Measurements from ENCODE around the gene TPBGL. TPM values are rescaled to one million over a fixed set of nuclear protein-coding genes. Genes with fewer than 3 reads are reported as not detected.

Gene TPBGL
- total and polyA plus RNA-seq, 10 donors: 0.10 to 0.59 (median 0.16) TPM; not detected in 3

- DNase-seq: no peak
- intact Hi-C loops (cut with DNase I; ENCODE audit: low total_unique reads): loop anchor here (5.0 kb wide), 1 partner anchor 63 kb away; no protein-coding TSS in a partner anchor
- WGBS, 5 donors: 78 to 88% (median 85%) methylated on average over 5 of the region's 5 CpGs
- H3K4me1 ChIP-seq: peaks cover 0 to 8% (median 0%) of the 10 kb centered on the region in 6 donors
- no peak for TF ChIP-seq CTCF (IDR thresholded peaks at IDR 0.05 in 8 of 11, conservative IDR thresholded peaks at IDR 0.05 in 3 of 11)
- no peak for TF ChIP-seq POLR2AphosphoS5 (IDR thresholded peaks at IDR 0.05)
- no peak for TF ChIP-seq POLR2A (IDR thresholded peaks at IDR 0.05)
- no peak overlapping the region for H3K4me3 ChIP-seq
- no peak overlapping the region for H3K27ac ChIP-seq
- peaks cover 0 to 12% (median 0%) of the 10 kb centered on the region in 6 donors for H3K36me3 ChIP-seq
- H3K27me3 ChIP-seq (replicated peaks in 1 of 7): peaks cover 0 to 17% (median 0%) of the 10 kb centered on the region in 7 donors
- H3K9me3 ChIP-seq: no peaks in the 10 kb centered on the region
Observed at GRCh38 chr11:75205564-75206020, 35.0 kb upstream of the TPBGL start.

- no peak overlapping the region for H3K27ac ChIP-seq
- TF ChIP-seq POLR2AphosphoS5 (IDR thresholded peaks at IDR 0.05) (no peak), POLR2A (IDR thresholded peaks at IDR 0.05) (no peak), CTCF (IDR thresholded peaks at IDR 0.05 in 8 of 11, conservative IDR thresholded peaks at IDR 0.05 in 3 of 11) (no peak)
- intact Hi-C loops (cut with DNase I; ENCODE audit: low total_unique reads): loop anchor here (5.0 kb wide), 1 partner anchor 66 kb away; no protein-coding TSS in a partner anchor
- no peak for DNase-seq
- 14 to 30% (median 22%) methylated on average over 2 of the region's 2 CpGs for WGBS, 5 donors
- no peaks in the 10 kb centered on the region for H3K36me3 ChIP-seq
- H3K4me1 ChIP-seq: peaks cover 0 to 8% (median 0%) of the 10 kb centered on the region in 6 donors
- H3K4me3 ChIP-seq: no peak overlapping the region
- no peaks in the 10 kb centered on the region for H3K9me3 ChIP-seq
- H3K27me3 ChIP-seq (replicated peaks in 1 of 7): peaks cover 0 to 29% (median 0%) of the 10 kb centered on the region in 7 donors
Observed at GRCh38 chr11:75208446-75208845, 32.1 kb upstream of the TPBGL start.

- WGBS, 5 donors: 85 to 86% (median 86%) methylated on average over 5 of the region's 5 CpGs
- Histone ChIP-seq H3K4me3 (no peak overlapping the region), H3K27me3 (replicated peaks in 1 of 7) (peaks cover 0 to 52% (median 0%) of the 10 kb centered on the region in 7 donors), H3K36me3 (no peaks in the 10 kb centered on the region), H3K4me1 (peaks cover 0 to 8% (median 0%) of the 10 kb centered on the region in 6 donors), H3K9me3 (no peaks in the 10 kb centered on the region), H3K27ac (no peak overlapping the region)
- intact Hi-C loops (cut with DNase I; ENCODE audit: low total_unique reads): no loop called here
- TF ChIP-seq POLR2A (IDR thresholded peaks at IDR 0.05): no peak
- TF ChIP-seq CTCF (IDR thresholded peaks at IDR 0.05 in 8 of 11, conservative IDR thresholded peaks at IDR 0.05 in 3 of 11): no peak
- TF ChIP-seq POLR2AphosphoS5 (IDR thresholded peaks at IDR 0.05): no peak
- DNase-seq: no peak
Observed at GRCh38 chr11:75212411-75212810, 28.2 kb upstream of the TPBGL start.

GRCh38 chr11:75214411-75214821 is 26.2 kb upstream of the TPBGL start:
- TF ChIP-seq CTCF (IDR thresholded peaks at IDR 0.05 in 8 of 11, conservative IDR thresholded peaks at IDR 0.05 in 3 of 11) (peak in 1 of 11 experiments; percentile 12), POLR2A (IDR thresholded peaks at IDR 0.05) (no peak)
- H3K36me3 ChIP-seq: no peaks in the 10 kb centered on the region
- no peak overlapping the region for H3K4me3 ChIP-seq
- no peak overlapping the region for H3K27ac ChIP-seq
- intact Hi-C loops (cut with DNase I; ENCODE audit: low total_unique reads): no loop called here
- WGBS, 5 donors: 3 to 14% (median 5%) methylated on average over 8 of the region's 8 CpGs
- no peak for DNase-seq
- no peaks in the 10 kb centered on the region for H3K9me3 ChIP-seq
- H3K27me3 ChIP-seq (replicated peaks in 1 of 7): peaks cover 0 to 57% (median 0%) of the 10 kb centered on the region in 7 donors
- no peaks in the 10 kb centered on the region for H3K4me1 ChIP-seq
